ENCODE measurements around the gene METTL27. TPM values are rescaled to one million over a fixed set of nuclear protein-coding genes. Genes with fewer than 3 reads are reported as not detected.
A peak's percentile ranks its signal among the peaks of the same experiment; 100 is the strongest.

The METTL27 gene
- total and polyA plus RNA-seq, 9 of the 15 experiments (the other 6 are each of a cell fraction or from before 2014, with no cell fraction given), result 0.08 to 0.82 (median 0.33) TPM; not detected in 4

- TF ChIP-seq AFF1 (IDR thresholded peaks at IDR 0.05; ENCODE audit: low read depth in 1 of 2, partially characterized antibody in 2 of 2) (peak in 1 of 2 experiments; percentile 17), RBM25 (IDR thresholded peaks at IDR 0.05; ENCODE audit: low read depth, low read length, severe bottlenecking) (no peak), PTBP1 (IDR thresholded peaks at IDR 0.05; ENCODE audit: low read depth, low read length) (no peak), ZNF143 (CRISPR knock-in tag; IDR thresholded peaks at IDR 0.05) (no peak), MYBL2 (IDR thresholded peaks at IDR 0.05; ENCODE audit: low read depth) (peak; percentile 89), MYBL2 (CRISPR knock-in tag; IDR thresholded peaks at IDR 0.05; ENCODE audit: borderline replicate concordance) (no peak), ASH1L (IDR thresholded peaks at IDR 0.05; ENCODE audit: borderline replicate concordance, low read depth, partially characterized antibody) (no peak), BDP1 (IDR thresholded peaks at IDR 0.05; ENCODE audit: insufficient read depth, insufficient read length) (no peak), PCBP1 (IDR thresholded peaks at IDR 0.05; ENCODE audit: low read depth, low read length, poor library complexity, severe bottlenecking) (no peak), DPF2 (IDR thresholded peaks at IDR 0.05) (peak; percentile 97), BRF1 (IDR thresholded peaks at IDR 0.05; ENCODE audit: borderline replicate concordance, extremely low read depth, insufficient read length) (no peak), ZNF280B (CRISPR knock-in tag; IDR thresholded peaks at IDR 0.05) (no peak), FOXK1 (CRISPR knock-in tag; IDR thresholded peaks at IDR 0.05; ENCODE audit: borderline replicate concordance) (no peak), ETV5 (CRISPR knock-in tag; IDR thresholded peaks at IDR 0.05; ENCODE audit: low read depth) (peak; percentile 49; the same call in 1 of the 2 replicates), PHB (CRISPR knock-in tag; IDR thresholded peaks at IDR 0.05) (no peak), USF1 (CRISPR knock-in tag; IDR thresholded peaks at IDR 0.05) (peak; percentile 70), TAL1 (IDR thresholded peaks at IDR 0.05) (no peak; the same call in 1 of the 2 replicates), SMC3 (conservative IDR thresholded peaks at IDR 0.05; ENCODE audit: insufficient read depth, low read depth, low read length) (no peak), MTF1 (CRISPR knock-in tag; IDR thresholded peaks at IDR 0.05; ENCODE audit: borderline replicate concordance) (no peak), CEBPB (tag; IDR thresholded peaks at IDR 0.05) (no peak), FOXA1 (IDR thresholded peaks at IDR 0.05; ENCODE audit: borderline replicate concordance) (no peak), ZKSCAN1 (IDR thresholded peaks at IDR 0.05; ENCODE audit: low read depth, low read length) (no peak), ZNF146 (CRISPR knock-in tag; IDR thresholded peaks at IDR 0.05; ENCODE audit: unreplicated experiment) (no peak)
These were observed 9.4 kb upstream of the METTL27 start (continued) for GRCh38 chr7:73851410-73852338.
